Hippocampal formation (tissue), 2 donors: ENCODE results near the gene CCDC187.
"Not testable (repeated sequence)": the region's sequence is repeated elsewhere in the genome, so short reads cannot be mapped to it uniquely, and the experiment has no call there.

Experiments
- DNase-seq, 2 donors: peaks; one replicate each; lab custom pipeline; 2025; lab: John Stamatoyannopoulos, UW

CCDC187 gene

DNA sequence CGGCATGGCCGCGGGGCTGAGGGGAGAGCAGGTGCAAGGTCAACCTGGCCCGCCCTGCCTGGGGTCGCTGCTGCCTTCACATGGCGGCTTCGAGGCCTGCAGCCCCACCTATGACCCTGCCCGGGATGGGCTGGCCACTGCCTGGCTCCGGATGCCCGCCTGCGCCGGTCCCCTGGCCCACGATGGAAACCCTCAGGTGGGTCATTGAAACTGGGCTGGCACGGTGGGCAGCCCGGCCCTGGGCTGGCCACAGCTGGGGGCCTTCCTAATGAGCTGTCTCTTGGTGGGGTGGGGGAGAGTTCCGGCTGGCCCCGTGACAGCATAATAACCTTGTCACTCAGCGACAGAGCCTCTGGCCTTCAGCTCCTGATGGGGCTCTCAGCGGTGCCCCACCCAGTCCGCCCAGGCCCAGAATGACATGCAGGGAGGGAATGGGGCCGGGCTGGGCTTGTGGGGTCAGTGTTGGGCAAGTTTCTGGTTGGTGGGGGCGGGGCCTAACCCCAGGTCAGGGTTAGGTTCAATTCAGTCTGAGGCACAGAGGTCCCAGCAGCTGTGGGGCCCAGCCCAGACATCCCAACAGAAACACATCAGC is at the start of gene CCDC187:
Gene CCDC187, minus strand, starts transcription at position 270 of the 592 bp plus-strand sequence. Its CDS starts 264 bp downstream, at position 6.
- no peak for DNase-seq

DNA sequence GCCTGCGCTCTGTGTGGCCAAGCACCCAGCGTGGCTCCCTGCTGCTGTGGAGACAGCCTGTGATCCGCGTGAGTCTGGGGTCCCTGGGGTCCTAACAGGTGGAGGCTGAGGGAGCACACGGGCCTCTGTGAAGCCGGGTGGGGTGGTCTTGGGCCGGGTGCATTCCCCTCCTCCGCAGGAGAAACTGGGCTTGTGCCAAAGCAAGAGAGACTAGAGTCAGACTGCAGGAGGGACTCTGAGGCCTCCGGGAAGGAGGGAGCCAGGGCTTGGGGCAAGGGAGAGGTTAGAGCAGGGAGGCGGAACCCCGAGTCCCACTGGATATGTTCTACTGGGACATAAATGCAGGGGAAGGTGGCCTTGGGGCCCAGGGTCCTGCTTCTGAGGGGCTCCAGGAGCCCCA is 49.2 kb upstream of the CCDC187 start:
- no peak for DNase-seq

DNA sequence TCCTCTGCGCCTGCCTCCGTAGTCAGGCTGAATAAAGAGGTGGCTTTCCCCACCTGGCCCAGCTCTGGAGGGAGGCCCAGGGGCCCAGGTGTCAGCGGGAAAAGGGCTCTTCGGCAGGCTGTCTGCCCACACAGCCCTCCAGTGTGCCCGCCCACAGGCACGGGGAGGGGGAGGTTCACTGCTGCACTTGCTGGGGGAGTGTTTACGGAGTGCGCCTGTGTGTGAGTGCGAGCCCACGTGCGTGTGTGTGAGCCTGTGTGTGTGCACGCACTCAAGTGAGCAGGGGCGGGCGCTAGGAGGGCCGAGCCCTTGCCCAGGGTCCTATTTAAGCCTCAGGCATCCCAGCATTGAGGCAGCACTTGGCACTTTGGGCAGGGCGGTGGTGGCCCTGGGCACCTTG is 48.8 kb upstream of the CCDC187 start:
- no peak for DNase-seq

DNA sequence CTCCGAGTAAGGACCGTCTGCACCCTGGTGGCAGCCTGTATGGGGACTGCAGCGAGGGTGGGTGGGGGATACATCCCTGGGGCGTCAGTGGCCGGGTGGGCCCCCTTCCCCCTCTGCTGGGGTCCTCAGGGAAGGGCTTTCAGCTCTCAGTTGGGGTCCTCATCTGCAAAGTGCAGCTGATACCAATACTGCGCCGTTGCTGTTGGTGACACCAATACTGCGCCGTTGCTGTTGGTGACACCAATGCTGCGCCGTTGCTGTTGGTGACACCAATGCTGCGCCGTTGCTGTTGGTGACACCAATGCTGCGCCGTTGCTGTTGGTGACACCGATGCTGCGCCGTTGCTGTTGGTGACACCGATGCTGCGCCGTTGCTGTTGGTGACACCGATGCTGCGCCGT is 48.0 kb upstream of the CCDC187 start:
- DNase-seq: not testable (repeated sequence)

DNA sequence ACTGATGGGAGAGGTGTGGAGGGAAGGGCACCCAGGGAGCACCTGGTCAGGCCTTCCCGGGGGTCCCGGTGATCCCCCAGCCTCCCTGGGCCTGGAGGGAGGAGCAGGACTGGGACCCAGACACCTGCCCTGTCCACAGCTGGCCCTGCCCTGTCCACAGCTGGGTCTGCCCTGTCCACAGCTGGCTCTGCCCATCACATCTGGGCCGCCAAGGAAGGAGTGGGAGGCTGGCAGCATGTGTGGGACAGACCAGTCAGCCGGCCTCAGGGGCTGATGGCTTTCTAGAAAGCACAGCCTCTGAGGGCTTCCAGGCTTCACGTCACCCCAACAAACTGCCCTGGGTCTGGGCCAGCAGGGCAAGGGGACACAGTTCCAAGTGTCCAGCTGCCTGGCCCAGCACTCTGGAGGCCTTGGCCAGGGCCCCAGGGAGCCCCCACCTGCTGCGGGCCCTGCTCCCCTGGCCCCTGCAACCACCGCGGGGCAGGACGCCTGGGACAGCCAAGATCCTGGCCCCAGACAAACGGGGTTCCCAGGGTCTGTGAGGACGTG is 47.4 kb upstream of the CCDC187 start:
- no peak for DNase-seq

DNA sequence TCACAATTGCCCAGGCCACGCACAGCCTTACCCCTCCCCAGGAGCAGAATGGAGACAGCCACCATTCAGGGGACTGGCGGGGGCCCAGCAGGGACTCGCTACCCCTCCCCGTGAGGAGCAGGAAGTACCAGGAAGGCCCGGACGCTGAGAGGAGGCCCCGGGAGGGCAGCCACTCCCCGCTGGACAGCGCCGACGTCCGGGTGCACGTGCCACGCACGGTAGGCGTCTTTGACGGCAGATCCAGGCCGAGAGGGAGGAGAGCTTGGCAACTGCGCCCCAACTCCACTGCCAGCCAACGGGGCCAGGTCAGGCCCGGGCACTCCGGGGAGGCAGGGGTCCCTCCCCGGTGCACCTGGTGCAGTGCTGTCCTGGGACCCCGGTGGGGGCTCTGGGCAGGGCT is 45.7 kb upstream of the CCDC187 start:
- no peak for DNase-seq

DNA sequence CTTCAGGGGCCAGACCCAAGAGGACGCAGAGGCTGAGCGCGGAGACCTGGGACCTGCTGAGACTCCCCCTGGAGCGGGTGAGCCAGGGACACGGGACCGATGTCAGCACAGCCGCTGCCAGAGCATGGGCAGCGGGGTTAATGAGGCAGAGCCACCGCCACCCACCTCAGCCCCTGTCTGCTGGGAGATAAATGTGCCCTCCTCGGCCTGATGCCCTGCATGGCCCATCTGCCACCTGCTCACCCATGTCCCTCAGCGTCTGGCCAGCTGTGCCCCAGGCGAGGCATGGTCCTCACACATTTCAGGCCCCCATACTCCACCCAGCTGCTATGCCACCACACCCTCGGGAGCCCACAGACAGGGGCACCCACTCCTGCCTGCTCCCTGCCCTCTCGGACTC is 44.8 kb upstream of the CCDC187 start:
- no peak for DNase-seq

DNA sequence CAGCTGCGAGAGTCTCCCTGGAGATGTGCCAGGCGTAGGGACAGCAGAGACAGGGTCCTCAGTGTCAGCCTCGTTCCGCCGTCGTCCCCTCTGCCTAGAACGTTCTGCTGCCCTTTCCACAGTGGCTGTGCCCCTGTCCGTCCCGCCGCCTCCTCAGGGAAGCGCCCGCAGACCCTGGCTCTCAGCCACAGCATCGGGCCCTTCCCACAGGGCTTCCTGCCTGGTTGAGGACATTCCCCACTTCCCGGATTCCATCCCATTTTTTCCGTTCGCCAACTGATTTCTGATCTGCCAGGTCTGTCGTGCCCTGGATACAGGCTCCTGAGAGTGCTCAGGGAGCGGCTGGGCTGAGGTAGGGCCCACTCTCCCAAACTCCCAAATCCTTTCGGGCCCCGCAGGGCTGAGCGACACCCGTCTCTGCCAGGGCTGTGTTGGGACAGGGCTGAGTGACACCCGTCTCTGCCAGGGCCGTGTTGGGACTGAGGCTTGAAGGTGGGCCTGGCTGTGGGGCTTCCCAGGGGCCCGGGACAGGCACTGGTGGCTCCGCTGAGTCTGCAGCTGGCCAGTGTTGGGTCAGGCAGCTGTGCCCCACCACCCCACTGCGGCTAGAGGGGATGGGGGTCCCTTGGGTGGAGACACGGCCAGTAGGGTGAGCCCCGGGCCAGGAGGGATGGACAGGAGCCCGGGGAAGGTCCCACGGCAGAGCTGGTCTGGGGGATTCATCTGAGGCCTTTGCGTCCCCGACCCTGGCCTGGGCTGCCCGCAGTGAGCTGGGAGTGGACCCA is 43.8 kb upstream of the CCDC187 start:
- no peak for DNase-seq

DNA sequence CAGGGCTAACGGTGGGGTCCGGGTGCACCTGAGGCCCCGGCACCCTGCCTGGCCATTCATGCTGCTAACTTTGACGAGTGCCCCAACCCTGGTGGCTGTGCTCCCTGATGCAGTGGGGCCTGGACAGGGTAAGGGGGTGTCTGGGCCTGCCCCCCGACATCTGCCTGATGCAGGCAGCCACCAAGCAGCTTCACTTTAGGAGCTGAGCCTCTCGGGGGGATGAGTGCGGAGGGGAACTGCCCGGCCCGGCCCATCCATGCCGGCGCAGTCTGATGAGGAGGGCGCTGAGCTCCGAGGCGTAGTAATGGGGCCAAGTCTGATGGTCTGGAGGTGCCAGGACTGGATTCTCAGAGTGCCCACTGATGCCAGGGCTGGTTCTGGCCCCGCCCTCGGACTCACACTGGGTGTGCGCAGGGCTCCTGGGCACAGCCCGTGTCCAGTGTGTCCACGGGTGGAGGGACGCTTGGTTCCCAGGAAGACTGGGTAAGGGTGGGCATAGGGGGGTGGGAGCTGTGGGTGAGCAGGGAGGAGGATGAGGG is 43.1 kb upstream of the CCDC187 start:
- no peak for DNase-seq

DNA sequence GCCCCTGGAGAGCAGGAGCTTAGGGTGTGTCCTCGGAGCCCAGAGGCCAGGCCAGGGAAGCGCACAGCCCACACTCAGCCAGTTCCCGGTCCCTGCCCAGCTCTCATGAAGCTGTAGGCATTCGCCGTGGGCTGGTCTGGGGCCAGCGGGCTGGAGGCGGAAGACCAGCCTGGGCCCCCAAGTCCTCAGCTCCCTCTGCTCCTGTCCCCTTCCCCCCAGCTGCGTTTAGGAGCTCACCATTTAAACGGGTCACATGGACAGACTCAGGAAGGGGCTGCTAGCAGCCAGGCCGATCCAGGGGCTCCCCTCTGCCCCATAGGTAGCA is 42.2 kb upstream of the CCDC187 start:
- DNase-seq: no peak

DNA sequence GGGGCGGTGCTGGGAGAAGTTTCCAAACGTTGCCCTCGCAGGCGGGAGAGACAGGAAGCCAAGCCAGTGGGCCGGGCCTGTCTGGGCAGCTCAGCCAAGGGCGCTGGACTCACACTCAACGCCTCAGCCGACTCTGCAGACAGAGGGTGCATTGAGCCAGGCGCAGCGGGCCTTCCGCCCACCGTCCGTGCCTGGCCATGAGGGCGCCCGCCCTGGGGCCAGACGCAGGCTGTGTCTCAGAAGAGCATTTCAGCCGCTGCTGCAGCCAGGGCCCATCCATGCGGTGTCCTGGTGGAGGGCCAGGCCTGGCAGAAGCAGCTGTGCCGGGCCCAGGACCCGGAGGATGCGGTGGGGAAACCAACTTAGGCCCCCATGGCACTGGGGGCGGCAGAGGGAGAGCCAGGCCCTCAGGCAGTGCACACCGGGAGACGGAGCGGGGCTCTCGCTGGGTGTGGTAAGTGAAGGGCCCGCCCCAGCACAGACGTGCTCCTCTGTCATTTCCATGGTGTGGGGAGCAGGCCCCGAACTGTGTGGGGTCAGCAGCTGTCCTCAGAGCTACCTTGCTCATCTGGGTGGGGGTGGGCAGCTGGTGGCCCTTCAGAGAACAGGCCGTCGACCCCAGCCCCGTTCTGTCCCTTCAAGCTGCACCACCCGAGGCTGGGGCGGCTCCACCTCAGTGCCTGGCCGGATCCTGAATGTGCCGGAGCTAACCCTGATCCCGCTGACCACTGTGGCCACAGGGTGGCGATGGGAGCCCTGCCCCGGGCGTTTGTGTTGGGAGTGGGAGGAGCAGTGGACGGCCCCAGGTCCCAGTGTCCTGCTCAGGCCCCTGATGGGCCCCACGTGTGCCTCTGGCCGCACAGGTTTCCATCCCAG is 41.6 kb upstream of the CCDC187 start:
- DNase-seq: peak; percentile 85 to 87

DNA sequence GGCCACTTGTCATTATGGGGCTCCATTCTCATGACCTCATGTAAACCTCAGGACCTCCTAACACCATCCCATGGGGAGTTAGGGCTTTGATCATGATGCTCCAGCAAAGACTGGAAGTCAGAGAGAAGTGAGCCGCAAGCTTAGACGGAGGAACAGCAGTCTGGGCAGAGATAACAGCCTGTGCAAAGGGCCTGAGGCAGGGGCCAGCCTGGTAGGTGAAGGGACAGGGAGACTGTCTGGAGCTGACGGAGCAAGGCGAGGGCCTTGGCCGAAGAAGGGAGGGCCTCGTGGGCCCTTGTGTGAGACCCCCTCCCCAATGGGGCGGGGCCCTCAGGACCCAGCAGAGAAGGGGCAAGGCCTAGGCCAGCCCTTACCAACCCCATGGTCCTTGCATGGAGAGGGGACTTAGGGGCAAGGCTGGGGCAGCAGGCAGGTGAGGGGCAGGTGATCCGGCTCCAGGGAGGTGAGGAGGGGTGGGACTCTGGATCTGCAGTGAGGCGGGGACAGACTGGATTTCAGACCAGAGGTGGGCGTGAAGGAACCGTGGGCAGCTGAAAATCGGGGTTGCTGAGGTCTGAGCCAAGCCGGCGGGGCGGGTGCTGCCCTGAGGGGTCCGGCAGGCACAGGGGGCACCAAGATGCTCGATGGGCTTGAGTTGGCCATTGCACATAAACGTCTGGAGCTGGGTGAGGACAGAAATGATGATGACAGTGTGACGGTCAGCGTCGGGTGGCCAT is 40.8 kb upstream of the CCDC187 start:
- no peak for DNase-seq

DNA sequence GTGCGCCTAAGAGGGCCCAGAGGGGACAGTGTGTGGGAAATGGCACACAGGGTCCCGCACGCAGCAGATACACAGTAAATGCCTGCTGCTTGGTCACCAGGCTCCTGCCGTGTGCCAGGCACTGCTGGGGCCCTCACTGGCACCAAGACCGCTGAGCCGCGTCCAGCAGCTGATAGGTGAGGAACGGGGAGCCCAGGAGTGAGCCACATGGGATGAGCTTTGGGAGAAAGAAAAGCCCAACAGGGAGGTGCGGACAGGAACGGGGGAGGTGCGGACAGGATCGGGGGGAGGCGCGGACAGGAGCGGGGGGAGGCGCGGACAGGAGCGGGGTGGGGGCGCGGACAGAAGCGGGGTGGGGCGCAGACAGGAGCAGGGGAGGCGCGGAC is 40.0 kb upstream of the CCDC187 start:
- no peak for DNase-seq

DNA sequence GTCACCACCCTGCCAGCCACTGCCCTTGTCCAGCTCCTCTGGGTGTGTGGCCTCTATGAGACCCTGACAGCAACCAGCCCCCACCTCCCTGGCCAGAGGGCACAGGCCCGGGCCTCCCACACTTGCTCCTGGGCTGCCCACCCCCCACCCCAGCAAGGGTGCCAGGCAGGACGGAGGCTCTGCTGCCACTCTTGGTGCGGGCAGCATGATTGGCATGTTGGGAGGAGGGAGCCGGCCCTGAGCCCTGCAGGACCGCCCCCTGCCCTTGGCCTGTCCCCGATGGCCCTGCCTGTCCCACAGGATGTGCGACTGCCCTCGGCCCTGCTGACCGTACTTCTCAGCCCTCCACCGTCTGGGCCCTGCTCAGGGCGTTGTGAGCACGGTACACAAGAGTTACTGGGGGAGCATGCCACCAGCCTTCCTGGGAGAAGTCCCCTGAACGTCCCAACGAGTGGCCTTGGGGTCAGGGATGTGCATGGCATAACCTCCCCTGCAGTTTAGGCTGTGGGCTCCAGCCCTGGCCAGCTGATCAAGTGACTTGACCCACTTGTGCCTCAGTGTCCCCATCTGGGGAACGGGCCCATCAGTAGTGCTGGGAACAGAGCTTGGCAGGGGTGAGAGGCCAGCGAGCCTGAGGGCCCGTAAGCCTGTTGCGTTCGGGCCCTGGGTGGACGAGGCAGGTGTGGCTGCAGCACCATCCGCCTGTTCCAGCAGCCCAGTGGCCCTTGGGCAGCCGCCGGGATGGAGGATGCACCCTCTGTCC is 39.4 kb upstream of the CCDC187 start:
- DNase-seq: no peak

DNA sequence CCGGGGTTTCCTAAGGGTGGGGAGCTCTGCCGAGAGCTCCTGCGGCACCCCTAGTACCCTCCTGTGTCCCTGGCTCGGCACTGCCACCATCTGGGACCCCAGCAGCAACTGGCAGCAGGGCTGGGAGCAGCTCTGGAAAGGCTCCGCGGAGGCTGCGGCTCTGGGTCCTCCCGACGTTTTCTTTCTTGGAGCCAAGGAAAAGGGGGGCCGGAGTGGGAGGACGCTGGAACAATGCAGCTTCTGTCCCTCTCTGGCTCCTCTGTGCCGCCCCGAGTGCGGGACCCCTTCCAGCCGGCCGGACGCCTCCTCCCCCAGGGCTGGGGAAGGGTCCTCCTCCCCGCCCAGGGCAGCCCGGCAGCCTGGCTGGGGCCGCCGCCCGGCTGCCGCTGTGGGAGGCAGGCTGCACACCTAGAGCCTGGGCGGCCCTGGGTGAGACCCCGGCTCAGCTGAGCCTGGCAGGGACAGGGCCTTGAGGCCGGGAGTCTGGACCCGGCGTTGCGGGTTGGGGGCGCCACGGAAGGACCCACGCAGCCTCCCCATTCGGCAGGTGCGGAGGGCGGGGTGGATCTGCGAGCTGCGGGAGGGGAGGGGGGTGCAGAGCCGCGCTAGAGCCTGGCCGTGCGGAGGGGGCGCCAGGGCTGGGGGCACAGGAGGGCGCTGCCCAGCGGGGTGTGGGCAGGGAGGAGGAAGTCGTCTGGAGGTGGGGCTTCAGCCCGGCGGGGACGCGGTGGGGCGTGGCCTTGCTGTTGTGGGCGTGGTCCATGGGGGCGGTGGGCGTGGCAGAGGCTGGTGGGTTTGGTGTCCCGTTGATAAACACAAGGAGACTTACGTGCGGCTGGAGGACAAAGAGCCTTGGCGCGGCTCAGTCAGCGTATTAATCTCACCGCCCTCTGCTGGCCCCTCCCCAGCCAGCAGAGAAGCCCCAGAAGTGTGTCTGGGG is 38.6 kb upstream of the CCDC187 start:
- peak; percentile 65 to 79 for DNase-seq

DNA sequence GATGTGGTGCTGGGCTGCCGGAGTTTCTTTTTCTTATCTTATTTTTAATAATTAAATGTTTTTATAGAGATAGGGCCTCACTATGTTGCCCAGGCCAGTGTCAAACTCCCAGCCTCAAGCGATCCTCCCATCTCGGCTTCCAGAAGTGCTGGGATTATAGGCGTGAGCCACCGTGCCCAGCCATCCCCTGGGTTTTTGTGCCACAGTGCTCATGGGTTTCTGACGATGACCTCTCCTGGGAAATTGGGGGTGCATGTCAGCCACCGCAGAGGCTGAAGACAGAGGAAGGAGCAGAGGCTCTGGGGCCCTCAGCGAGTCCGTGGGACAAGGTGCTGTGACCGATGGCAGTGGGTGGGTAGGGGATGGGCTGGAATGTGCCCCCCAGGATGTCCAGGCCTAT is 37.9 kb upstream of the CCDC187 start:
- DNase-seq: no peak

DNA sequence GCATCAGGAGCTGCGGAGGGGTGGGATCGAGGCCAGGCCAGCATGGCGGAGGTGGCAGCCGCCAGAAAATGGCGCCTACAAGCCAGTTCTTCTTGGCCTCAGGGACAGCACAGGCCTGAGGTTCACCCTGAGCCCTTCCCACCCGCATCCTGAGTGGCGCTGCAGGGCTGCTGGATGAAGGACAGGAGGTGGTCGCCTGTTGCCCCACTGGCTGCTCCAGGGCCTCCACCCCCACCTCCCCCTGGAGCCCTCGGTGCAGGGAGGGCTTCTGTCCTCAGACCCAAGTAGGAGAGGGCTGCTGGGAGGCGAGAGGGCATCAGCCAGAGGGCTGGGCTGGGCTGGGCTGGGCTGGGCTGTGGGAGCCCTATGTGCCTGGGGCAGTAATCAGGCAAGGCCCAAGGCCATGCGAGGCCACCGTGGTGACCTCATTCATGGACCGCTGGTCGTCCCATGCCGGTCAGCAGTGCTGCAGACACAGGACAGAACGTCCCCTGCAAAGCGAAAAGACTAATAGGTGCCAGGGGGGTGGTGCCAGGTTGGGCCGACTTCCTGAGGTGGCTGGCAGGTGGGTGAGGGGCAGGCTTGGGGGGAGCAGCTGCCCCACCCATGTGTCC is 37.3 kb upstream of the CCDC187 start:
- DNase-seq: no peak

DNA sequence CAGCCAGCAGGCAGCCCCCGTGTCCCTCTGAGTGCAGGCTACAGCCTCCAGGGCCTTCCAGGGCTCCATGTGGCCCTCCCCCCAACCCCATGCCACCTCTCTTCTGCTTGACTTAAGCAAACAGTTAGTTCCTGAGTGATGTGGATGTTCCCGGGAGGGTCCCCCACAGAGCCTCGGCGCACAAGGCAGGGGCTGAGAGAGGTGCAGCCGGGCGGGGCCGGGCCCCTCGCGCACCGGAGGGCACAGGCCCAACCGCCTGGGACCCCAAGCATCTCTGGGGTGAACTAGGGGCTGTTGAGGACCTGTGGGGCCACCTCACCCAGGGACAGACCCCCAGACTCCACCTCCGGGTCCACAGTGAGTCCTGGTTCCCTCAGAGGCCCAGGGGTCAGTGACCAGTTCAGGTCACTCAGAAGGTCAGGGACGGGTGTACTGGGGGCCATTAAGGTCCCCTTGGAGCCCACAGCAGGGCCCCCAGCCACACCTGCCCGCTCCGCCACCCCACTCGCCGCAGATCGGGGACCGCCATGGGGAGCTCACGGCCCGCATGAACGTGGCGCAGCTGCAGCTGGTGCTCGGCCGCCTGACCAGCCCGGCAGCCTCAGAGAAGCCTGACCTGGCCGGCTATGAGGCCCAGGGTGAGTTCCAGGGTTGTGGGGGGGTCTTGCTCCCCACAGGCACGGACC is 36.6 kb upstream of the CCDC187 start:
- DNase-seq: no peak

DNA sequence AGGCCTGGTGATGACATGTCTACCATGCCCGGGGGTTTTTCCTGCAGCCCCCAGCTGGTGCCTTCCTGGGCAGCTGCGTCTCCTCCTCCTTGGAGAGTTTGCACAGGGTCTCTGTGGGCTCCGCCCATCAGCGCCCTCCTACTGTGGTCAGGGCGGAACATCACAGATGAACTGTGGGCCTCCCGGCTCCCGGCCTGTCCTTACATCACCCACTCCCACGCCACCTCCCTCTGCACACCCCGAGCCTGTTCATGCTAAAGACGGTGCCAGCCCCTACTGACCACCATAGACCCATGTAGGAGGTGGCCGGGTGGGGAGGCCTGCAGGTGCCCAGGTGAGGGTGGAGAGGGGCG is 36.0 kb upstream of the CCDC187 start:
- no peak for DNase-seq
